Measurements from ENCODE around the gene CD59. TPM values are rescaled to one million over a fixed set of nuclear protein-coding genes. Genes with fewer than 3 reads are reported as not detected.

The CD59 gene
- total RNA-seq, 2 donors from 2014 or later: 414 to 561 TPM

DNA sequence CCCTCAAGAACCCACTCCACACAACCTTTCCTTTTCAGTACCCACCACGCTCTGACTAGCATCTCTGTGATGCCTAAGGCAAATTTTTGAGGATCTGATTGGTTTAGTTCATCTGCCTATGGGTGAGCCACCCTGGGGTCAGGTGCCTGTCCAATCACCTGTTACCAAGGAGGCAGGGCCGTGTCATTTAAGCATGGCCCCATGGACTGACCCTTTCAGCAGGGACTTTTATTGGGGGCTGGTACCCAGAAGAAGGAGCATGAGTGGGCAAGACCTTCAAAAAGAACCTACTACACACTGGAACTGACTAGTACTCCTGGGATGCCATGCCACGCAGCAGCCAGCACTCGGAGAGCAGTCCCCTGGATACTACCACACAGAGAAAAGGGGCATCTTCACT lies 64.0 kb downstream of the CD59 start:
- Histone ChIP-seq H3K9me3 (no peaks in the 10 kb centered on the region), H3K27me3 (no peaks in the 10 kb centered on the region), H3K27ac (no peak overlapping the region)

DNA sequence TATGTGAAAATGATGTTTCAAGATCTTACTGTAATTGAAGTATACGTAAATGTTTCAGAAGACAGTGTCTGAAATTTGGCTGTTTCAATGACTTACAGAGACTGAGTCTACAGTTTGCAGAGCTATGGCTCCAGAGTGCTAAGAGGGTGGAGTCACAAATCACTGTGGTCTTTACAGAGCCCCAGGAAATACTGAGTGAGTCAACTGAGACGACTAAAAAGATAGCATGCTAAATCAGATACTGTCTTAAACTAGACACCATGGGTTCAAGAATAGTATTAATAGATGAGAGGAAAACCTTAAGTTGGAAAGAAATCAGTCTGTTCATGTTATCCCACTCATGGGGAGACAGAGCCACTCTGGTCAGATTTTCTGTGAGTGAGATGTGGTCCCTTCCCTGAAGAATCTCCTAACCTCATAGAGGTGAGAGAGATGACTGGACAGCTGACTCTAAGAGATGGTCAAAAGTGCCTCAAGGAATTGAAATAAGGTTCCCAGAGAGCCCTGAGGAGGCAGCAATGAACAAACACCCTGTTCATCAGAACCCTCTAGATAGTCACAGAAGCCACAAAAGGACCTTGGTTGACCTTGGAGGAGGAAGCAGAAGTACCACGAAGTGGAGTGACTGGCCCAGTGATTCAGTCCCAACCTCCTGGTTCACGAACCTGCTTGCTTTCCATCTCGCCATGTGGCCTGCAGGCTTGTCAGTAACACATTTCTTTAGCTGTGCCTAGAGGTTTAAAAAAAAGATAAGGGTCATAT lies 65.8 kb downstream of the CD59 start:
- TF ChIP-seq, protein P1, sequence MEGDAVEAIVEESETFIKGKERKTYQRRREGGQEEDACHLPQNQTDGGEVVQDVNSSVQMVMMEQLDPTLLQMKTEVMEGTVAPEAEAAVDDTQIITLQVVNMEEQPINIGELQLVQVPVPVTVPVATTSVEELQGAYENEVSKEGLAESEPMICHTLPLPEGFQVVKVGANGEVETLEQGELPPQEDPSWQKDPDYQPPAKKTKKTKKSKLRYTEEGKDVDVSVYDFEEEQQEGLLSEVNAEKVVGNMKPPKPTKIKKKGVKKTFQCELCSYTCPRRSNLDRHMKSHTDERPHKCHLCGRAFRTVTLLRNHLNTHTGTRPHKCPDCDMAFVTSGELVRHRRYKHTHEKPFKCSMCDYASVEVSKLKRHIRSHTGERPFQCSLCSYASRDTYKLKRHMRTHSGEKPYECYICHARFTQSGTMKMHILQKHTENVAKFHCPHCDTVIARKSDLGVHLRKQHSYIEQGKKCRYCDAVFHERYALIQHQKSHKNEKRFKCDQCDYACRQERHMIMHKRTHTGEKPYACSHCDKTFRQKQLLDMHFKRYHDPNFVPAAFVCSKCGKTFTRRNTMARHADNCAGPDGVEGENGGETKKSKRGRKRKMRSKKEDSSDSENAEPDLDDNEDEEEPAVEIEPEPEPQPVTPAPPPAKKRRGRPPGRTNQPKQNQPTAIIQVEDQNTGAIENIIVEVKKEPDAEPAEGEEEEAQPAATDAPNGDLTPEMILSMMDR (IDR thresholded peaks at IDR 0.05): no peak
- H3K4me1 ChIP-seq: no peaks in the 10 kb centered on the region
- H3K4me3 ChIP-seq: no peak overlapping the region
- no peaks in the 10 kb centered on the region for H3K9me3 ChIP-seq
- H3K36me3 ChIP-seq: no peaks in the 10 kb centered on the region
- DNase-seq (ENCODE audit: low spot score): no peak
- no peak overlapping the region for H3K27ac ChIP-seq
- H3K27me3 ChIP-seq: no peaks in the 10 kb centered on the region

More for the DNA sequence above, 64.0 kb downstream of the CD59 start:
- Histone ChIP-seq H3K36me3 (no peaks in the 10 kb centered on the region), H3K4me1 (no peaks in the 10 kb centered on the region), H3K4me3 (no peak overlapping the region)
- TF ChIP-seq, protein P1 (IDR thresholded peaks at IDR 0.05): no peak
- DNase-seq (ENCODE audit: low spot score): peak; percentile 50

DNA sequence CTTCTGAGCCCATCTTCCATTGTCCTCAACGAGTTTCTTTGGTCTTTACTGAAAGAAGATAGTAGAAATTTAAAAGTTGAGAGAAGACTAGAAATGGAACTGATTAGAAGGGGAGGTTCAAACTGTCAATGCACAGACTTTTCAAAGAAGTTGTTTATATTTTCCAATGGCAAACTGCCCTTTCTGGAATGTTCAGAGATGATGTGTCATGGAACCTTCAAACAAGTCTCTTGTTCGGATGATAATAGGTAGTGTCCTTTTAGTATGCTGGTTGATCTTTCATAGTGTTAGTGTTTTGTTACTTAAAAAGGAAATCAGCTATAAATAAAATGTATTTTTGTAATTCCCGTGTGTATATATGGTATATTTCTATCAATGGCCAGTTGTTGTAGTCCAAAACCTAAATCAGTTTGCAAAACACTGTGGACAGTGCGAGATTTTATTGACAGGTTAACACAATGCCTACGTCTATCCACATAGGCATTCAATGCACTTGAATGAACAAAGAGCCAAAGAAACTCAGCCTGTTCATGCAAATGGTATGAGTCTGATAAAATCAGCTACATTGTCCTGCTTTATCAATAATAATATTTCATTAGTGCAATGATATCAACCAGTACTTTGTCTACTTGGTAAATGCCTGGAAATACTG lies 66.5 kb downstream of the CD59 start:
- H3K4me1 ChIP-seq: no peaks in the 10 kb centered on the region
- H3K4me3 ChIP-seq: no peak overlapping the region
- no peak for DNase-seq (ENCODE audit: low spot score)
- no peaks in the 10 kb centered on the region for H3K27me3 ChIP-seq
- no peaks in the 10 kb centered on the region for H3K36me3 ChIP-seq
- no peaks in the 10 kb centered on the region for H3K9me3 ChIP-seq
- H3K27ac ChIP-seq: no peak overlapping the region
- TF ChIP-seq, protein P1 (IDR thresholded peaks at IDR 0.05): no peak

DNA sequence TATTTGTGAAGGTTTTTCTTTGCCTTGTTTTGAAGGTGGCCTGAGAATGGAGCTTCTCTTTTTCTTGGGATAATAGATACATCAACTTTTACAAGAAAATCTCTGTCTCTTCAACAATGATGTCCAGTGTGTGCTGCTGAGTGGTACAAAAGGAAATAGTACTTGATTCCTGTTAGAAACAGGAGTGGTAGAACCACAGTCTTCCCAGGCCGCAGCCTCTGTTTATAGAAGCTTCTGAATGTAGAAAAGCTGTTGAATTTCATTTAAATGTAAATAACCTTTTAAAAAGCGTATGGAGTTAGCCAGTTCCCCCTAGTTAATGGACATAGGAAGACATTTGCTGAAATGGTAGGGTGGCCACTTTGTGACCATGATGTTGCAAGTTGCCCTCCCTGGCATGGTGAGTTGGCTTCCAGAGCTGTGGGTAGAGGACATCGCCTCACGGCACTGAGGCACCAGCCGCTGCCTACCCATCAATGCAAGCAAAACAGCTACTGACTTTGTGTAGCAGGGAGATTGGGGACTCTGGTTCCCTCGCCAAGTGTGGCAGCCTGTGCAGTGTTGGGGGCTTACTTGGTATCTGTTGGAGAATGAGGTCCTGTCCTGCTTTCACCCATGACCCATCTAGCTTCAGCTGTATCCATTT lies 67.1 kb downstream of the CD59 start:
- Histone ChIP-seq H3K36me3 (no peaks in the 10 kb centered on the region), H3K27me3 (no peaks in the 10 kb centered on the region), H3K4me3 (no peak overlapping the region), H3K4me1 (no peaks in the 10 kb centered on the region), H3K27ac (no peak overlapping the region), H3K9me3 (no peaks in the 10 kb centered on the region)
- DNase-seq (ENCODE audit: low spot score): no peak
- TF ChIP-seq, protein P1 (IDR thresholded peaks at IDR 0.05): no peak

DNA sequence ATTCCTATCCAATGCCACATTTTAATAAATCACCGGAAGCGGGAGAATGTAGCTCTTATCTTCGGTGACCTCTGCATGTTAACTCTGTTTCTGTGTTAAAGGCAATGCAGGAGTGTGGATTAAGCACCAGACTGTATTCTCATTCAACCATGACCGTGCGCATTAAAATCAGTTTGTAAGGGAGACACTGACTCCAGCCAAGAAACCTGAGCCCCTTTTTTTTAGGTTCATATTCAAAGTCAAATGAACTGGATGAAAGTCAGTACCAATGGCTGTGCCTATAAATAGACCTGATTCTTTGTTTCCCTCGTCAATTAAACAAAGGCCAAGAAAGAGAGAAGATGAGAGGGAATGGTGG lies 67.8 kb downstream of the CD59 start:
- no peak for DNase-seq (ENCODE audit: low spot score)
- Histone ChIP-seq H3K9me3 (no peaks in the 10 kb centered on the region), H3K27me3 (no peaks in the 10 kb centered on the region), H3K36me3 (no peaks in the 10 kb centered on the region), H3K27ac (no peak overlapping the region), H3K4me3 (no peak overlapping the region), H3K4me1 (no peaks in the 10 kb centered on the region)
- TF ChIP-seq, protein P1 (IDR thresholded peaks at IDR 0.05): no peak
